NCI-H524 treated with DMSO at 0.1 percent for 48 hours (cell line): ENCODE measurements around the gene GRAP2.

Experiments used
- DNase-seq: peaks from one replicate; lab custom pipeline; 2025; lab: John Stamatoyannopoulos, UW

Gene GRAP2

DNA sequence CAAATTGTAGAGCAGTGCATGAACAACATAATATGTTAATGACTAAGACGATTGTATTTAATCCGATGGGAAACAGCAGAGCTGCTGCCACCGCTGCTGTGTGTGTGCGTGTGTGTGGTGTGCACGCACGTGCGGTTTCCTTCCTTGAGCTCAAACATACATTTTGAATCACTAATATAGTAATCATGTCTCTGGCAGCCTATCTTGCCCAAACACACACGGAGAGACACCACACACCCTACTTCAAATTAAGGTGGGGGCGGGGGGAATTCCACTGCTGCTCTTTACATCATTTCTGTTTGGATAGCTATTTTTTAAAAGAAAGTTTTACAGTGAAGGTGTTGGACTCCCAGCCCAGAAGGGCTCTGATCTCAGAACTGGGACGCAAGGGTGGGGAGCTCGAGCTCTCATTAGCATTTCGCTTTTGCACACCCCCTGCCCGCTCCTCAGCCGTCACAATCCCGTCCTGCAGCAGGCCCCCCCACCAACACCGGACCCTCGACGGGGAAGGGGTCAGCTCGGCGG, 93.2 kb downstream of the GRAP2 start:
- no peak for DNase-seq

DNA sequence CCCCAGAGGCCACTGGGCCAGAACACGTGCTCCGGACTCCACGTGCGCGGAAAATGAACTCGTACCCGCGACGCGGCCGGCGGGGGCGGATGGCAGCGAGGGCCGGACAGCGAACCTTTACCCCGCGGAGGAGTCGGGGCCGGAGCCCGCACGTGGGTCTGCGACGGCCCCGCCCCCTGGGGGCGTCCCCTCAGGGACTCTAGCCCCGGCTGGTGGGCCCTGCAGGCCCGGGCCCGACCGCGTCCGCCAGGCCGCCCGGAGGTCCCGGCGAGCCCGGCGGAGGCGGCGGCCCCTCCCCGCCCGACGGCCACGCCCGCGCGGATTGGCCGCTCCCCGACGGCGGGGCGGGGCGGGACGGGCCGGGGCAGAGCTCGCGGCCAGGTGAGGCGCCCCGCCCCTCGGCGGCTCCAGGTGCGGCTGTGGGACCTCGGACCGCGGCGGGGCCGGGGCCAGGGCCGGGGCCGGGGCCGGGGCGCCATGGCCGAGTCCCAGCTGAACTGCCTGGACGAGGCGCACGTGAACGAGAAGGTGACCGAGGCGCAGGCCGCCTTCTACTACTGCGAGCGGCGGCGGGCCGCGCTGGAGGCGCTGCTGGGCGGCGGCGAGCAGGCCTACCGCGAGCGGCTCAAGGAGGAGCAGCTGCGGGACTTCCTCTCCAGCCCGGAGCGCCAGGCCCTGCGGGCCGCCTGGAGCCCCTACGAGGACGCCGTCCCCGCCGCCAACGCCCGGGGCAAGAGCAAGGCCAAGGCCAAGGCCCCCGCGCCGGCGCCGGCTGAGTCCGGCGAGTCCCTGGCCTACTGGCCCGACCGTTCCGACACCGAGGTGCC, 93.9 kb downstream of the GRAP2 start, which contains the start of gene FAM83F:
TSS of gene FAM83F (plus strand) at position 389 of the 827 bp plus-strand sequence. CDS start at position 478, 89 bp downstream.
- no peak for DNase-seq

DNA sequence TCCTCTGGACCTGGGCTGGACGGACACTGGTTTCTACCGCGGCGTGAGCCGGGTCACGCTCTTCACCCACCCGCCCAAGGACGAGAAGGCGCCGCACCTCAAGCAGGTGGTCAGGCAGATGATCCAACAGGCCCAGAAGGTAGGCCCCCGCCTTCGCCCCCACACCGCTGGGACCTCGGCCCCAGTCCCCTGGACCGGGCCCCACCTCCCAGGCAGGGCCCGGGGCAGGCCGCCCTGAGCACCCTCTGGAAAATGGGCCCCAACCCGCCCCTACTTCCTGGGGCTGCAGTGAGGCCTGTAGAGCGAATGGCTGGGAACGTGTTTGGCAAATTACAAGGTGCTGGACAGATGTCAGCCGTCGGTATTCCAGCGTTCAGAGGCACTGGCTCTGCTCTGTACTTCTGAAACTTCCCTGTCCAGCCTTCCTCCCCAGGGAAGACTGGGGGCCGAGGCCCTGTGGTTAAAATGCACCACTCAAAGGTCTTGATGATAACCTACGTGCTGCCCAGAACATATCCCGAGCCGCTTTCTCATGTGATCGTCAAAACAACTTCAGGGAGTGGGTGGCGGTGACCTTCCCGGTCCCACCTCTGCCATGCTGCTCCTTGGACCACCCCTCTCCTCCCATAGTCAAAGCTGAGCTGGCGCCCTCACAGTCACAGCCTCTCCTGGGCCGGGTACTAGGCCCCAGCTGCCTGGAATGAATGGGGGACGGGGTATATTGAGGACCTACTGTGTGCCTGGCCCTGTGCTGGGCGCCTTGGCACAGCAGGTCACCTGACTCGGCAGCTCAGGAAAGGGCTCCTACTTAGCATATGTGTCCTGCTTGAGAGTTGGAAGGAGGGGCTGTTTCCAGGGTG, 94.7 kb downstream of the GRAP2 start:
- no peak for DNase-seq

DNA sequence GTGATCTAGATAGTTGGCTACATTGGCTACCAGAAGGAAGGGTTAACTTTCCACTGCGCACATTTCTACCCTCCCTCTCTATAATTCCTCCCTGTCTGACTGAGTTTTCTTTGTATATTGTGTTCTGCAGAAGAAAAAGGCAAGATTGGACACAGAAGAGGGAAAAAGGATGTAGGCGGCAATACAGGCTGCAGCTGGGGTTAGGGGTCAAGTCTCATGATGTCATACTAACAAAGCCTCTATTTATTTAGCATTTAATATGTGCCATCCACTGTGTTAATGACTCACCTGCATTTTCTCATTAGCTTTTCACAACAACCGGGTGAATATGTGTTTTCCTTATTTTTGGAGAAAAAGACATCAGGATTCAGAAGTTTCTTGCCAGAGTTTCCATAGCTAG, 95.8 kb downstream of the GRAP2 start:
- no peak for DNase-seq

DNA sequence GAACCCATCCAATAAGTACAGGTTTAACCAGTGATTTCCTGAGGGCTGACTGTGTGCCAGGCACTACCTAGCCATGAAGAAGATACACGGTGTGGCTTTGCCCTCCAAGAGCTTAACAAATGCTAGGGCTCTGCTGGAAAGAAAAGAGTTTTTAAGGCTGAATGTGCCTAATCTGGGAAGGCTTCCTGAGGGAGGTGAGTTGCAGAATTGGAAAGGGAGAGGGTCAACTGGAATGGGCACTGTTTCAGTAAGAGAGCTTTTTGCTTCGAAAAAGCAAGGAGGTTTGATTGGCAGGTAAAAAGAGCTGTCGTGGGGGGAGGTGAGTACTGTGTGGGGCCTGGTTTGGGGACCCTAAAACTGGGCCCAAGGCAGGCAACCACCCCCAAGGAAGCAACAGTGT, 96.5 kb downstream of the GRAP2 start:
- DNase-seq: no peak

DNA sequence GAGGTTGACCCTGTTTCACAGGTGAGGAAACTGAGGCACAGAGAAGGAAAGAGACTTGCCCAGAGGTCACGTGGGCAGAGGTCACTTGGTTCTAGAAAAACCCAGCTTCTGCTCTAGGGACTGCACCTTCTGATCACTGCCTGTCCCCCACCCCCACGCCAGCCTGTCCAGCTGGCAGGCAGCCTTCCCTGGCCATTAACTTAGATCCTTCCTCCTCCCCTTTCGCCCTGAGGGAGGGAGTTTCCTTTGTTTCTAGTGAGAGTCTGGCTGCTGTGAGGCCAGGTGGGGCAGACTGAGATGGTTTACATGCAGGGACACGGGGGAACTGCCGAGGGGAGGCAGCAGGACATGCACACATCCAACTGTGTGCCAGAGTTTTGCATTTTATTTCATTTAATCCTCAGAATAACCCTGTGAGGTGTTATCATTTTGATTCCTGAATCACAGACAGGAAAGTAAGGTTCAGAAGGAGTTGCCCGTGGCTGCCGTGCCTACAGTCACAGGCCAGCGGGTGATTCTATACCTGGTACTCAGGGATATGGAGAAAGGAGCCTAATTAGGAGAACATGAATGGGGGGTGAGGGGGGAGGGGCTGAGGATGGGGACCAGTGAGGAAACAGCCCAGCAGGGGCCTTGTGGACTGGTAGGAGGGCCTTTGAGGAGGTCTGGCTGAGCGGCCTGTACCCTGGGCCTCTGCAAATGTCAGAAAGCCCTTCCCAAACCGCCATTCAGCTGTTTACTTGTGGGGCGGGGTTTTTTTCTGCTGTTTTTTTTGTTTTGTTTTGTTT, 97.2 kb downstream of the GRAP2 start:
- peak; percentile 70 for DNase-seq

DNA sequence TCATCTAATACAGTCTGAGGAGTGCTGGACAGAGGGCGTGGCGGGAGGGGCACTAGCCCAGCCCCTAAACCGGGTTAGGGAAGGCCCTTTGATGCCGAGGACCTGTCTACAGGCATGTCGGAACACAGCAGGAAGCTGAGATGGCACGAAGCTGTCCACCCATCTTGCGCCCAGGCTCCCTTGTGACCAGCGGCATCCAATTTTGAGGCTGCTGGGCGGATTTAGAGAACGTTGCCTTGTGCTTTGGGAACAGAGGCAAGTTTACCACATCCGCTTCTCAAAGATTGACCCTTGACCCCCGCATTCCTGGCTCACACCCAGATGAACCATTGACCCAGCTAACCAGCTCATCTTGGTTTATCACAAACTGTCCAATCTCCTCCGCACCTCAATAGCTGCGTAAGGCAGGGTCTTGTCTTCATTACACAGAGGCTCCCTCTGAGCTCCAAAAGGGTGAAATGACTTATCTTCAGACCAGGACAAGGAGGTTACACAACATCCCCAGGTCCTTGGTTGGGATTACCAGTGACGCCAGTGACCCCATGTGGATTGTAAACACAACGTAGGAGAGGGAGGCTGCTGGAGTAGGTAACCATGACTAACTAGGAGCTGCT, 98.4 kb downstream of the GRAP2 start:
- no peak for DNase-seq

DNA sequence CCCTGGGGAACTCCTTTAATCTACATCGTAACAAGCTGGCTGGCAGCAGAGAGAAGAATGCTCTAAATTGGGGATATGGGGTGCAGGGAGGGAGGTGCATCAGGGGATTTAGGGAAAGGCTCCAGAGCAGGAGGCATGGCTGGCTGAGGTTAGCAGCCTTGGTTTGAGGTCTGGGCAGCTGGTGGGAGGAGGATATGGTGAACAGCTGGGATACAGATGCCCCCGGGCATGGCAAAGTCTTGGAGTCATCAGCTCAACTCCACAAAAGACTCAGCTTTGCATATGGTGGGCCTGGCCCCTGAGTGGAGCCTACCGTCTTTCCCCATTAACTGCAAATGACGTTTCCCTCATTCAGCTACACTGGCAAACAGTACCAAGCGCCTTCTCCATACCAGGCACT, 99.3 kb downstream of the GRAP2 start:
- DNase-seq: no peak

DNA sequence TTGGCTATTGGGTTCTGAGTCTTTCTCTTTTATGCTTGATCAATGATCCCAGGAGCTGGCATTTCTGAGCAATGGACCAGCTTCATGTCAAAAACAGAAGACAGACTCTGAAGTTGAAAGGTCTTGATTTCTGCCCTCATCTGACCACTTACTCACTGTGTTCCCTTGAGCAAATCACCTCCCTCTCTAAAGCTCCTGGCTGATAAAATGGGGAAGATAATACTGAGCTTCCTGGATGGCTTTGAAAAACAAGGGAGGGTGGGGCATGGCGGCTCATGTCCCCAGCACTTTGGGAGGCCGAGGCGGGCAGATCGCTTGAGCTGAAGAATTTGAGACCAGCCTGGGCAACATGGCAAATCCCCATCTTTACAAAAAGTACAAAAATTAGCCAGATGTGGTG, 100.2 kb downstream of the GRAP2 start:
- no peak for DNase-seq

DNA sequence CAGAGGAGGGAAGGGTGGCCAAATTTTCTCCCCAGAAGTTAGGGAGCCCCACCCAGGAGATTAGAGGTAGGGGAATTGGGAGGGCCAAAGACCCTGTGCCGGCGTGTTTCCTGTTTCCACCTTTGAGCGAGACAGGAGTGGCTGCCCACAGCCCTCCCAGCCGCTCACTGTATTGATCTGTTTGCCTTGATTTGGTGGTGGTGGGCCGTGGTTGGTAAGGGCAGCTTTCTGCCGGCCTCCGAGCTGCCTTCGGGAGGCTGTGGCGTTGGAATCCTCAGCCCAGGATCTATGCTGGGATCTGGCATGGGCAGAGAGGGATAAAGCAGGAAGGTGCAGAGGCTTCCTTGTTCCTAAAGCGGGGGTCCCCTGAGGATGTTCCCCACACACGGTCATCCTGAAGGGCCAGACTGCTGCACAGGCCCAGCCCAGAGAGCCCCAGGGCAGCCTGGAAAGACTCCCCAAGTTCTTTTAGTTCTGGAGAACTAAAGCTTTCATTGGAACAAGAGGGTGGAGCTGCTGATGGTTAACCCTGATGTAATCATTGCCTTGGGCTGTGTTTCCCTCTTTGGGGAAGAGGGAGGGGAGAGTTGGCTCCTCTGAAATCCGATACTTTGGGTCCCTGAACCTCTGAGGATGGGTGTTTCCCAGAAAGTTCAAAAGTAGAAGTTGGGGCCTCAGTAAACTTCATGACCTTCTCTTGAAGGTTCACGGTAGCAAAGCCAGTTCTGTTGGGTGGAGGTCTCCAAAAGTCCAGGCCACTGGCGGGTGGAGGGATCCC, 101.1 kb downstream of the GRAP2 start:
- DNase-seq: no peak

DNA sequence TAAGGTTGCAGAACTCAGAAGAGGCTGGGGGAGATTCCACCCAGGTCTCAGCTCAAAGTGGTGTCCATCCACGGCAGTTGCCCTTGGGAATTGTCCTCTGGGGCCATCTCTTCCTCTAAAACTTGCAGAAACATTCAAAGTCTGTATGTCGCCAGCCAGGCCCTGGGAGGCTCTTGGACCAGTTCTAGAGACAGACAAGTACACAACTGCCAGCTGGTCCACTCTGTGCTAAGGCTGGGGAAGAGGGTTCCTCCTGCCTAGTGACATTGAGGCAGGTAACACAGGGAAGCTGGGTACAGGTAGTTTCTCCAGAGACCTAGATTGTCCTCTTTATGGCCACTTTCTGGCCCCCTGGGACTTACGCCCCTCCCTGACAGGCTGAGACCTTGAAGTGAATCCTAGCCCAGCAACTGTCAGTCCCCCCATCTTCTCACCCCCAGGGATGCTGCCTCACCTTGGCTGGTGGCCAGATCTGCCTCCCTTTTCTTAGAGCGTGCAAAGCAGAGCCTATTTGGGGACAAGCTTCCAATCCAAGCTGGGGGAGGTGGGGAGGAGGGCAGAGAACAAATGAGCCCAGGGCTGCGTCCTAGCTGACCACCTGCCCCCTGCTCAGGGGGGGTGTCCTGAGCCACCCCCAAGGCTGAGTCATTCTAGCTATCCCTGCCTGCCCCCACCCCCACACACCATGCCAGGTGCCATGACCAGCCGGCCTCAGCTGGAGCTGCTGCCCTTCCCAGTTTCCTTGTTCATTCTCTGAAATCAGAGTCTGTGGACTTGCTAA, 102.2 kb downstream of the GRAP2 start:
- no peak for DNase-seq

DNA sequence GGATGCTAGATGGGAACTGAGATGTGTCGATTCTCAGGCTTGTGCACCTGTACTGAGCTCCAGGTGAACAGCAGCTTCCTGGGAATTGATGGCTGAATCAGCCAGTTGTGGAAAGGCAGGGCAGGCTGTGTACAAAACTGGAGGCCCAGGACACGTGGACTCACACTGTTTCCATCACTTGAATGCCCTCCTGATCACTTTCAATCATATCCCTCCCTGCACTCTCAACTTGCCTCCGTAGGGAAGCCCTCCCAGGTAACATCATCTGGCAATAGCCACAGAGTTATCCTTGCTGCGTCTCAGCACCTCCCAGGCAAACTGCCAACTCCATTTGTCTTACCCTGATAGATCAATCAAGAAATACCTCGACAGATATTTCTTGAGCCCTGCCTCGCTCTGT, 104.0 kb downstream of the GRAP2 start:
- no peak for DNase-seq

DNA sequence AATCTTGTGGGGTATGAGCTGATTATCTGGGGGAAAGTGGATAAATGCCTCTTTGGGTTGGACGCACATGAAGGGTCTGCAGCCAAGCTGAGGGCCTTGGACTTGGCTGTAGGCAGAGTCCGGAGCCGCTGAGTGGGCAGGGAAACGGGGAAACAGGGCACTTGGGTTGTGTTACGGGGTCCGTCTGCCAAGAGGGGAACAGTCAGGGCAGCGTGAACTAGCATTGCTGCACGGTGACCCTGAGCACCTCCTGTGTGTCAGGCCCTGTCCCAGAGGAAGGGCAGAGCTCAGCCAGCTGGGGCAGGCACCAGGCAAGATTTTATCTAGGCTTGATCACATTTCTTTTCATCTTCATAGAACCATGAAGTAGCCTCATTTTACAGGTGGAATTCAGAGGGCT, 105.8 kb downstream of the GRAP2 start:
- DNase-seq: no peak

DNA sequence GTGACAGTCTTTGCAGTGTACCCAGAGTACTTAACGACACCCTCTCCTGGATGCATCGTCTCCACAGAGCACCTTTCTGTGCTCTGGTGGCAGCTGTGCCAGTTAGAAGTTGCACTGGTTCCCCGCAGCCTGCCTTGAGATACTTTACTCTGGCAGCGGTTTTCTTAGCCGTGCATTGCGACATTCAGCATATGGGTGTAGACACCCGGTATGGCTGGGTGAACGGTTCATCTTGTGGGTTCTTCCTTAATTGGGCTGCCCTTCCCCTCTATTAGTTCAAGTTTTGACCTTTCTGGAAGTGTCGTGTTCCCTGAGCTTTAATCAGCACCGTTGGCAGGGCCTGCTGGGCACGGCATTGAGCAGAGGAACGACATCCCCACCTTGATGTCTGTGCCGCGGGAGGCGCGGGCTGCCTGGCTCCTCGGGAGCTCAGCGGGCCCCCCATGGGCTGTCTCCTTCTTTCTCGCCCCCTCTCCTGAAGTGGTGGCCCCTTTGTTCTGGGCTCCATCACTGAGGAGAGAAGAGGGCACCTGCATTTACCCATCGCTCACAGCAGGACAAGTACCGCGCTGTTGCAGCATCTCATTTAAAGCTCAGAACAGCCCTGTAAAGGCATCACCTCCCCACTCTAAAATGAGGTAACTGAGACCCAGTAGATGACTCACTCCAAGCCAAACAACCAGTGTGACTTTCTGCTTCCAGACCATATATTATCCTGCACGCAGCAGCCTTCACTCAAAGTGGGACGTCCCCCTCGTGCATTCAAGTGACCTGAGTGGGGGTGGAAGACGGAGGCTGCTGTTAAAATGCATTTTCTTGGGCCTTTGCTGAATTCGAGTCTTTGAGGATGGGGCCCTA, 107.2 kb downstream of the GRAP2 start:
- DNase-seq: no peak

DNA sequence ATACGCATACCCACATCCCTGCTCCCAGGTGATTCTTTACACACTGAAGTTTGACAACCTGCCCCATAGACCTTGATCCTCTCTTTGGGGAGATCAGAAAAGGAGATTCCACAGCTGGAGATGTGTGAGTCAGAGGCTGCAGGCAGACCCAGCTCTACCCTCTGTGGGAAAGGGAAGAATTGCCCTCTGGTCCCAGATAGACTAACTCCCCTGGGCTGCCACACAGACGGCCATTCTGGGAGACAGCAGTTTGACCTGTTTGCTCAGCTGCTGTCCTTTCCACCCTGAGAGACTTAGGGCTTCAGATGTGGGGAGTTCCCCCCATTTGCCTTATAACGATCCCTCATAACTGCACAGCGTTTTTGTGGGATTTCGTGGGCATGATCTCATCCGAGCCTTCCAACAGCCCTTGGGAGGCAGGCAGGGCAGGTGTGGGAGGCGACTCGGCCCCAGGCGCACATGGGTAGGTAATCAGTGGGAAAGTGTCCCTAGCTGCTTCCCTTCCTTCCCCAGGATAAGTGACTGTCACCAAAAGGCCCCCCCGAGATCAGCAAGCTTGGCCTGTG, 107.9 kb downstream of the GRAP2 start:
- DNase-seq: no peak

DNA sequence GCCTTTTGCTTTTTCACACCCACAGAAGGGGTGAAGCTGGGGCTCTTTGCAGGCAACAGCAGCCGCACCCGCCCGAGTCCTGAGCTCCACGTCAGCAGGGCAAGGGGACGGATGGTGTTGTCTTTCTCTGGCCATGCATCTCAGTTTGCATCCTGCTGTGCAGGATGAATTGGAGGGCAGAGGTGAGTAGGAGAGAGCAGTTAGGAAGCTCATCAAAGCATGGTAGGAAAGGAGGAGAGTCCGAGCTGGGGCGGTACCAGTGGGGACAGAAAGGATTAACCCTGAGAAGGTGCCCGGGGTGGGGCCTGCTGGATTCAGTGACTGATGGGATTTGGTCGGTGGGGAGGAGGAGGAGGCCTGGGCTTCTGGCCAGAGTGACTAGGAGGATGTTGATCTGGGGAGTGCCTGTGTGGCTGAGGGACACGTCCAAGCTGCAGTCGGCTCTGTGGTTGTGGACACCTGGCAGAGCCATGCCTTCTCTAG, 108.4 kb downstream of the GRAP2 start:
- no peak for DNase-seq

DNA sequence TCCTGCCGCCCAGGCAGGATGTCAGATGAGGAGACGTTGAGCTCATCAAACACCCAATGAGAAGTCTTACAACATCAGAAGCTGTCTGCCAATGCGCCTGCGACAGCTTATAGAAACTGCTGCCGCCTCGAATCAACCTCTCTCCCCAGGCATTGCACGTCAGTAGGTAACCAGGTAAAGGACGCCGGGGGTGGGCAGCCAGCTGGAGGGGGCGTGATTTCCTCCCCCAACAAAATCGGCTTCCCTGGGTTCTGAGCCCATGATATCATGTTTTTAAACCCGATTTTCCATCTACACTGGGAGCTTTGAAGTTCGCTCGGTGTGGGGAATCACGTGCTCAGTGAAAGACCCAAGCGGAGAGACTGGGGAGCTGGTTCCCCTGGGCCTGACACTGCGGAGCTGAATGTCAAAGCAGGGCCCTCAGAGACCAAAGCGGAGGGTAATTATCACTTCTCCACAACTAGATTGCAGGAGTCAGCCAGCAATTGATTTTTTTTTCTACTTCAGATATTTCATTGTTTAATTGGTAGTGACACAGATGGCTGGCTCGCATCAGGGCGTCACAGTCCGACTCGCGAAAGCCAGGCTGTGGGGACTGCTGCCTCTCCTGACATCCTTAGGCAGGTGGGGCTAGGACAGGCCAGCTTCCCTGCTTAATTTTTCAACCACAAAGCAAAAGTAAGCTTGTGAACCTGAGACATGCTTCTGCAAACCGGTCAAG, 109.2 kb downstream of the GRAP2 start:
- DNase-seq: no peak

DNA sequence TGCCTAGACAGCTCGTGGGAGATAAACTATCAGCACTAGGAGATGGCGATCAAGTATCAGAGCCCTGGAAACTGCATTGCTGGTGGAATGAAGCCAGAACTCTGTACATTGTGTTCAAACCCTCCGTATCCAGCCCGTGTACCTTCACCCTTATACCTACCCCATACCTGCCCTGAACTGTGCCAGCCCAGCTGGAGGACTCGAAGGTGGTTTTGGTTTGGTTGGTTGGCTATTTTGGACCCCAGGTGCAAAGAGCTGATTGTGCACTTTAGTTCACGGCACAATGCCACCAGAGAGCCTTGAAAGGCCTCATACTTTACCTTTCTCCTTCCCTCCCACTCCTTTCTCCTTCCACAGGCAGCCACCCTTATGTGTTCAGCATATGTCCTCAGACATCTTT, 109.9 kb downstream of the GRAP2 start:
- no peak for DNase-seq
